Fibroblast of mammary gland (primary cell): ENCODE results near the gene PGGHG.

Experiments used
- DNase-seq: peaks from one replicate; pipeline ENCODE4 v3.0.0-alpha.2; 2010; ENCODE audit warnings: low read depth
- H3K4me3 ChIP-seq: 2 replicates; pipeline ENCODE4 v1.5.1; 2011; ENCODE audit warnings: low read depth, mild to moderate bottlenecking, low read length, moderate library complexity; ENCODE audit not compliant: control insufficient read depth
- CTCF ChIP-seq: conservative IDR thresholded peaks from 2 replicates; pipeline ENCODE4 v1.5.1; 2011; ENCODE audit warnings: low read depth, low read length, inconsistent platforms; ENCODE audit not compliant: control insufficient read depth, insufficient read depth

PGGHG gene

DNA sequence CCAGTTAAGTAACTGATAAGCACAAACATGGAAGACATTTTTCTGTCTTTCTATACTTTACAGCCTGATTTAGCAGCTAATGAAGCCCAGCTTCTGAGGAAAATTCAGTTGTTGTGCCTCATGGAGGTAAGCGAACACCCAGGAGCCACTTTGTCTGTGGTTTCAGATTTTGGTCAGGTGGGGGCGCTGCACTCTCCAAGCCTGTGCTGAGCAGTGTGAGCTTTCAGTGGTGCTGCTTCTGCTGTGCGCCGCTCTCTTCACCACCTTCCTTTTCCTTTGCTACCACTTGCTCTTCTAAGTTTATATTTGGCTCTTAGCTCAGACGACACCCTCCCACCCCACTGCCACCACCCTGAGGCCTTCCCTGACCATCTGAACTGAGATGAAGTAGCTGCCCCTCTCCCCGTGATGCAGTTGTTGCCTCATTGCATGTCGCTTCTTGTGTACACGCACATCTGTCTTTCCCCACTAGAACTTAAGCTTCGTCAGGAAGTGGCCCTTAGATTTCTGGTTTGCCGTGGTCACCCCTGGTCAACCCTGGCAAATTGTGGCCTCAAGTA is 38.1 kb upstream of the PGGHG start:
- TF ChIP-seq CTCF = peak; percentile 69
- peak; percentile 59 for DNase-seq

GRCh38 chr11:251550-251949 is 37.4 kb upstream of the PGGHG start:
- no peak for DNase-seq
- no peak for TF ChIP-seq CTCF
- H3K4me3 ChIP-seq = no peak overlapping the region

More for the DNA sequence above, 38.1 kb upstream of the PGGHG start:
- H3K4me3 ChIP-seq = no peak overlapping the region

- no peak for DNase-seq
- no peak overlapping the region for H3K4me3 ChIP-seq
- TF ChIP-seq CTCF = no peak
Observed at GRCh38 chr11:252666-253065, 36.3 kb upstream of the PGGHG start.

- TF ChIP-seq CTCF = no peak
- no peak for DNase-seq
- H3K4me3 ChIP-seq = no peak overlapping the region
Observed at GRCh38 chr11:253160-253885, 35.6 kb upstream of the PGGHG start.

DNA sequence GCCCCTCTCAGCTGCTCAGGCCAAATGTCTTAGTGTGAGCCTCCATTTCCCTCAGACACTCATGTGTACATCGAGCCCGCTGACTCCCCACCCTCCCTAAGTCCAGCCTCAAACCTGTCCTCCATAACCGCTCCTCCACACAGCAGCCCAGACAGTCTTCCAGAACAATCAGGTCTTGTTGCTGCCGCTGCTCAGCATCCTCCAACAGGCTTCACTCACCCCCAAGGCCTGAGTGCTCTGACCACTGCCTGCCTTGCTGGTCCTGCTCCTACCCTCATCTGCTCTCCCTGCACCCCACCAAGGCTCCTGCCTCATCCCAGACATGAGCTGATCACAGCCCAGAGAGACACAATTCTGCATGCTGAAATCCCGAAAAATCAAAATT is 35.0 kb upstream of the PGGHG start:
- DNase-seq = no peak
- TF ChIP-seq CTCF = no peak
- no peak overlapping the region for H3K4me3 ChIP-seq

- no peak for TF ChIP-seq CTCF
Observed at GRCh38 chr11:255176-255575, 33.8 kb upstream of the PGGHG start.

More at GRCh38 chr11:255176-255575, 33.8 kb upstream of the PGGHG start:
- DNase-seq = peak; percentile 31
- no peak overlapping the region for H3K4me3 ChIP-seq
